ENCODE measurements around the gene E4F1. TPM values are rescaled to one million over a fixed set of nuclear protein-coding genes. Genes with fewer than 3 reads are reported as not detected.

The E4F1 gene
- total and polyA plus RNA-seq, 5 donors from 2014 or later = 11.6 to 38.7 (median 14.9) TPM

GRCh38 chr16:2229091-2229490 is 5.7 kb downstream of the E4F1 start:
- Mint-ChIP-seq H3K9me3 (peaks cover 0 to 2% (median 0%) of the 10 kb centered on the region in 7 donors), H3K27ac (no peak overlapping the region), H3K36me3 (peaks cover 8% of the 10 kb centered on the region), H3K4me1 (peaks cover 0 to 28% (median 7%) of the 10 kb centered on the region in 4 donors), H3K4me3 (no peak overlapping the region), H3K27me3 (no peaks in the 10 kb centered on the region)
- Histone ChIP-seq H3K36me3 (ENCODE audit: control insufficient read depth, insufficient read depth, low read length) (peaks cover 54% of the 10 kb centered on the region), H3K27me3 (ENCODE audit: control insufficient read depth, insufficient read depth, low read length) (no peaks in the 10 kb centered on the region), H3K4me3 (ENCODE audit: low read depth, low read length) (no peak overlapping the region), H3K9me3 (ENCODE audit: control insufficient read depth in 2 of 2, low read length in 2 of 2) (no peaks in the 10 kb centered on the region), H3K27ac (ENCODE audit: insufficient read depth, low read length, poor library complexity, severe bottlenecking) (no peak overlapping the region), H3K4me1 (ENCODE audit: control insufficient read depth, insufficient read depth, low read length, poor library complexity, severe bottlenecking) (peaks cover 16% of the 10 kb centered on the region)
- ATAC-seq (ENCODE audit: low read depth in 2 of 2) (no peak), DNase-seq (no peak)

GRCh38 chr16:2229632-2230250 is 6.3 kb downstream of the E4F1 start:
- Histone ChIP-seq H3K4me1 (ENCODE audit: control insufficient read depth, insufficient read depth, low read length, poor library complexity, severe bottlenecking) (peaks cover 9% of the 10 kb centered on the region), H3K9me3 (ENCODE audit: control insufficient read depth in 2 of 2, low read length in 2 of 2) (no peaks in the 10 kb centered on the region), H3K36me3 (ENCODE audit: control insufficient read depth, insufficient read depth, low read length) (peaks cover 55% of the 10 kb centered on the region), H3K27ac (ENCODE audit: insufficient read depth, low read length, poor library complexity, severe bottlenecking) (no peak overlapping the region), H3K27me3 (ENCODE audit: control insufficient read depth, insufficient read depth, low read length) (no peaks in the 10 kb centered on the region), H3K4me3 (ENCODE audit: low read depth, low read length) (no peak overlapping the region)
- H3K4me3 Mint-ChIP-seq = no peak overlapping the region
- no peaks in the 10 kb centered on the region for H3K27me3 Mint-ChIP-seq
- H3K4me1 Mint-ChIP-seq = peaks cover 0 to 22% (median 5%) of the 10 kb centered on the region in 4 donors
- peaks cover 0 to 2% (median 0%) of the 10 kb centered on the region in 7 donors for H3K9me3 Mint-ChIP-seq
- ATAC-seq (ENCODE audit: low read depth in 2 of 2) (no peak), DNase-seq (no peak)
- peaks cover 8% of the 10 kb centered on the region for H3K36me3 Mint-ChIP-seq
- H3K27ac Mint-ChIP-seq = no peak overlapping the region

- Histone ChIP-seq H3K27ac (ENCODE audit: insufficient read depth, low read length, poor library complexity, severe bottlenecking) (no peak overlapping the region), H3K4me3 (ENCODE audit: low read depth, low read length) (no peak overlapping the region), H3K27me3 (ENCODE audit: control insufficient read depth, insufficient read depth, low read length) (no peaks in the 10 kb centered on the region), H3K36me3 (ENCODE audit: control insufficient read depth, insufficient read depth, low read length) (peaks cover 60% of the 10 kb centered on the region), H3K9me3 (ENCODE audit: control insufficient read depth in 2 of 2, low read length in 2 of 2) (no peaks in the 10 kb centered on the region), H3K4me1 (ENCODE audit: control insufficient read depth, insufficient read depth, low read length, poor library complexity, severe bottlenecking) (peaks cover 5% of the 10 kb centered on the region)
- ATAC-seq (ENCODE audit: low read depth in 2 of 2) (no peak), DNase-seq (no peak)
- peaks cover 0 to 16% (median 3%) of the 10 kb centered on the region in 4 donors for H3K4me1 Mint-ChIP-seq
- H3K27ac Mint-ChIP-seq = no peak overlapping the region
- peaks cover 0 to 2% (median 0%) of the 10 kb centered on the region in 7 donors for H3K9me3 Mint-ChIP-seq
- H3K36me3 Mint-ChIP-seq = peaks cover 8% of the 10 kb centered on the region
- peaks cover 2% of the 10 kb centered on the region for H3K27me3 Mint-ChIP-seq
- H3K4me3 Mint-ChIP-seq = no peak overlapping the region
Measured at GRCh38 chr16:2230376-2230775, 7.0 kb downstream of the E4F1 start.

GRCh38 chr16:2231016-2231931 is 7.9 kb downstream of the E4F1 start:
- H3K27me3 ChIP-seq (ENCODE audit: control insufficient read depth, insufficient read depth, low read length) = no peaks in the 10 kb centered on the region
- H3K27me3 Mint-ChIP-seq = peaks cover 5% of the 10 kb centered on the region
- H3K9me3 Mint-ChIP-seq = peaks cover 0 to 2% (median 0%) of the 10 kb centered on the region in 7 donors
- H3K36me3 ChIP-seq (ENCODE audit: control insufficient read depth, insufficient read depth, low read length) = peaks cover 61% of the 10 kb centered on the region
- no peak for ATAC-seq (ENCODE audit: low read depth in 2 of 2)
- peaks cover 2% of the 10 kb centered on the region for H3K4me1 ChIP-seq (ENCODE audit: control insufficient read depth, insufficient read depth, low read length, poor library complexity, severe bottlenecking)
- H3K4me1 Mint-ChIP-seq = peaks cover 0 to 12% (median 1%) of the 10 kb centered on the region in 4 donors
- H3K27ac ChIP-seq (ENCODE audit: insufficient read depth, low read length, poor library complexity, severe bottlenecking) = no peak overlapping the region
- no peak overlapping the region for H3K4me3 Mint-ChIP-seq
- H3K4me3 ChIP-seq (ENCODE audit: low read depth, low read length) = no peak overlapping the region
- no peak for DNase-seq
- no peak overlapping the region for H3K27ac Mint-ChIP-seq
- H3K36me3 Mint-ChIP-seq = peaks cover 8% of the 10 kb centered on the region
- H3K9me3 ChIP-seq (ENCODE audit: control insufficient read depth in 2 of 2, low read length in 2 of 2) = no peaks in the 10 kb centered on the region

GRCh38 chr16:2232094-2232990 is 9.0 kb downstream of the E4F1 start:
- Histone ChIP-seq H3K27me3 (ENCODE audit: control insufficient read depth, insufficient read depth, low read length) (no peaks in the 10 kb centered on the region), H3K36me3 (ENCODE audit: control insufficient read depth, insufficient read depth, low read length) (peaks cover 53% of the 10 kb centered on the region), H3K27ac (ENCODE audit: insufficient read depth, low read length, poor library complexity, severe bottlenecking) (no peak overlapping the region), H3K9me3 (ENCODE audit: control insufficient read depth in 2 of 2, low read length in 2 of 2) (no peaks in the 10 kb centered on the region), H3K4me3 (ENCODE audit: low read depth, low read length) (no peak overlapping the region), H3K4me1 (ENCODE audit: control insufficient read depth, insufficient read depth, low read length, poor library complexity, severe bottlenecking) (peaks cover 9% of the 10 kb centered on the region)
- DNase-seq = no peak
- H3K36me3 Mint-ChIP-seq = peaks cover 4% of the 10 kb centered on the region
- no peak overlapping the region for H3K27ac Mint-ChIP-seq
- H3K4me3 Mint-ChIP-seq = no peak overlapping the region
- no peaks in the 10 kb centered on the region for H3K9me3 Mint-ChIP-seq
- ATAC-seq (ENCODE audit: low read depth in 2 of 2) = no peak
- peaks cover 5% of the 10 kb centered on the region for H3K27me3 Mint-ChIP-seq
- peaks cover 0 to 4% (median under 1%) of the 10 kb centered on the region in 4 donors for H3K4me1 Mint-ChIP-seq

- H3K9me3 Mint-ChIP-seq = no peaks in the 10 kb centered on the region
- peaks cover 4% of the 10 kb centered on the region for H3K36me3 Mint-ChIP-seq
- Histone ChIP-seq H3K27me3 (ENCODE audit: control insufficient read depth, insufficient read depth, low read length) (no peaks in the 10 kb centered on the region), H3K4me1 (ENCODE audit: control insufficient read depth, insufficient read depth, low read length, poor library complexity, severe bottlenecking) (peaks cover 9% of the 10 kb centered on the region), H3K9me3 (ENCODE audit: control insufficient read depth in 2 of 2, low read length in 2 of 2) (no peaks in the 10 kb centered on the region), H3K27ac (ENCODE audit: insufficient read depth, low read length, poor library complexity, severe bottlenecking) (no peak overlapping the region), H3K4me3 (ENCODE audit: low read depth, low read length) (no peak overlapping the region), H3K36me3 (ENCODE audit: control insufficient read depth, insufficient read depth, low read length) (peaks cover 47% of the 10 kb centered on the region)
- H3K4me1 Mint-ChIP-seq = peaks cover 0 to 2% (median under 1%) of the 10 kb centered on the region in 4 donors
- no peak overlapping the region for H3K27ac Mint-ChIP-seq
- H3K27me3 Mint-ChIP-seq = peaks cover 5% of the 10 kb centered on the region
- ATAC-seq (ENCODE audit: low read depth in 2 of 2) (no peak), DNase-seq (no peak)
- no peak overlapping the region for H3K4me3 Mint-ChIP-seq
Measured at GRCh38 chr16:2233046-2233775, 9.8 kb downstream of the E4F1 start.

Measured in CD4-positive, CD25-positive, alpha-beta regulatory T cell (primary cell).